ENCODE results near the gene PCDHA5.

- TF ChIP-seq CTCF (IDR thresholded peaks at IDR 0.05; ENCODE audit: low read depth, low read length, poor library complexity, severe bottlenecking): no peak
- no peak for TF ChIP-seq EZH2phosphoT487 (IDR thresholded peaks at IDR 0.05; ENCODE audit: borderline replicate concordance, low read length)
Measured at GRCh38 chr5:140780512-140780911, 40.9 kb upstream of the PCDHA5 start.

All from DOHH2 (cell line).